Heart left ventricle (tissue), 16 donors: ENCODE measurements around the gene WSCD2. TPM values are rescaled to one million over a fixed set of nuclear protein-coding genes. Genes with fewer than 3 reads are reported as not detected.

ENCODE experiments used
- ATAC-seq, 4 donors: fragments of 200-7000 bp; cut with Tn5 transposase; one replicate each; pipeline ENCODE4 v1.9.1; 2020 to 2022; ENCODE audit warnings: moderate library complexity in 4 of 4, mild to moderate bottlenecking in 3 of 4, moderate number of reproducible peaks in 1 of 4
- DNase-seq, 5 donors: peaks; one replicate each; pipeline ENCODE4 v3.0.0-alpha.2; 2020
- H3K27ac ChIP-seq, 12 donors: fragments of 200-600 bp; sonication (generic) in 4 of 12; one replicate each; pipeline versions ENCODE4 v1.5.0 to v1.8.0; 2016 to 2022; ENCODE audit warnings: mild to moderate bottlenecking in 2 of 12
- H3K27me3 ChIP-seq, 9 donors: fragments of 200-600 bp; sonication (generic) in 2 of 9; one replicate each; pipeline versions ENCODE4 v1.5.1 to v1.8.0; 2016 to 2022; ENCODE audit warnings: mild to moderate bottlenecking in 3 of 9
- H3K36me3 ChIP-seq, 9 donors: fragments of 200-600 bp; sonication (generic) in 2 of 9; one replicate each; pipeline versions ENCODE4 v1.5.0 to v1.8.0; 2018 to 2022; ENCODE audit warnings: mild to moderate bottlenecking in 2 of 9
- H3K4me1 ChIP-seq, 12 donors: fragments of 200-600 bp; sonication (generic) in 4 of 12; one replicate each; pipeline versions ENCODE4 v1.5.0 to v1.8.0; 2016 to 2022; ENCODE audit warnings: mild to moderate bottlenecking in 3 of 12
- H3K4me3 ChIP-seq, 12 donors: fragments of 200-600 bp; sonication (generic) in 4 of 12; one replicate each; pipeline versions ENCODE4 v1.5.0 to v1.8.0; 2017 to 2022; ENCODE audit warnings: mild to moderate bottlenecking in 9 of 12, moderate library complexity in 4 of 12
- H3K9me3 ChIP-seq, 12 donors: fragments of 200-600 bp; sonication (generic) in 4 of 12; one replicate each; pipeline versions ENCODE4 v1.5.0 to v1.8.0; 2016 to 2022; ENCODE audit warnings: mild to moderate bottlenecking in 1 of 12
- CTCF ChIP-seq, 12 donors: fragments of 200-600 bp; sonication (generic) in 4 of 12; IDR thresholded peaks; one replicate each; pipeline versions ENCODE4 v1.5.0 to v1.8.0; 2018 to 2022; ENCODE audit warnings: antibody characterized with exemption in 12 of 12, mild to moderate bottlenecking in 5 of 12
- POLR2A ChIP-seq, 2 donors: fragments of 450-650 bp; IDR thresholded peaks; one replicate each; pipeline ENCODE4 v1.6.1; 2017; ENCODE audit warnings: antibody characterized with exemption in 2 of 2, mild to moderate bottlenecking in 2 of 2, moderate library complexity in 2 of 2
- WGBS, 4 donors: extraction: QIAGEN DNeasy Blood & Tissue Kit in 2 of 4; methylation state at CpG; one replicate each; pipeline versions ENCODE4 v1.1.5 to v1.1.7; 2013 to 2018; 5-methylcytosine and 5-hydroxymethylcytosine counted together
- intact Hi-C, 10 donors: fragments of 100-400 bp; cut with DNase I; formaldehyde crosslinking; loops; one replicate each; pipeline versions ENCODE4 v1.11.1 to v1.14.2; 2022
- polyA plus RNA-seq, 2 donors: library from polyadenylated mRNA; stranded (reverse); fragments of 200-250 nt; gene quantifications; one replicate each; pipeline ENCODE4 v1.2.3, GENCODE V29; 2013
- total RNA-seq, 9 donors: library from RNA; depleted of rRNA in 2 of 9; stranded (reverse); fragments of >200 nt in 2 of 9; fragmentation: NEBNext Ultra II Directional in 3 of 9; extraction: Animal tissue kit (Norgen Biotek cat#: 25700) in 3 of 9; gene quantifications; one replicate each; pipeline versions ENCODE4 v1.1.0 to v1.2.4, GENCODE V29; 2016 to 2023
- donor health status: ischemic (EF 13 %, LVEDD 7.1; RV severe dilation, severe dysfunction).
- donor health status: healthy with polysubstance abuse.
- donor health status: DM: no; HTN: yes; CAD: no.
- donor health status: DM: no; HTN: no; CAD: no.
- donor health status: ischemic (EF 25% LVEDD 6.9; RV normal size, moderate dysfunction).
- donor health status: ischemic (EF 25% LVEDD 5.7; RV mildly dilated, moderate dysfunction).
- donor health status: healthy.
- donor health status: DM: yes; HTN: yes; CAD: no.
- donor health status: ischemic (EF 35%, LVEDD 5.7; RV mildly dilated, moderate dysfunction).
- donor health status: nonischemic (EF 11% LVEDD 7.7; RV severe dilation, severe dysfunction).
- donor health status: DM: yes; HTN: yes; CAD: no.
- donor health status: PGD.
- donor health status: ischemic (EF 29% LVEDD 5.4; RV normal size, mild dysfunction).
- donor health status: nonischemic (EF 23%, LVEDD 6.1; RV moderate dilation, normal function).

Gene WSCD2
- total and polyA plus RNA-seq, 11 donors = 0.07 to 2.5 (median 0.49) TPM; not detected in 3

GRCh38 chr12:108136697-108137096, 7.6 kb downstream of the WSCD2 start:
- Histone ChIP-seq H3K4me3 (no peak overlapping the region), H3K4me1 (peaks cover 0 to 9% (median 0%) of the 10 kb centered on the region in 12 donors), H3K36me3 (no peaks in the 10 kb centered on the region), H3K9me3 (no peaks in the 10 kb centered on the region), H3K27ac (no peak overlapping the region), H3K27me3 (peaks cover 0 to 33% (median 0%) of the 10 kb centered on the region in 9 donors)
- intact Hi-C loops = no loop called here
- WGBS, 4 donors = 63 to 67% (median 66%) methylated on average over 6 of the region's 6 CpGs
- DNase-seq (no peak), ATAC-seq (no peak)
- TF ChIP-seq POLR2A (IDR thresholded peaks at IDR 0.05) = no peak
- TF ChIP-seq CTCF (IDR thresholded peaks at IDR 0.05) = no peak

- ATAC-seq (no peak), DNase-seq (no peak)
- Histone ChIP-seq H3K27ac (no peak overlapping the region), H3K4me1 (no peaks in the 10 kb centered on the region), H3K9me3 (no peaks in the 10 kb centered on the region), H3K27me3 (peaks cover 0 to 13% (median 0%) of the 10 kb centered on the region in 9 donors), H3K4me3 (no peak overlapping the region), H3K36me3 (no peaks in the 10 kb centered on the region)
- TF ChIP-seq CTCF (IDR thresholded peaks at IDR 0.05) (no peak), POLR2A (IDR thresholded peaks at IDR 0.05) (no peak)
- WGBS, 4 donors = 90 to 95% (median 94%) methylated on average over 2 of the region's 2 CpGs
- intact Hi-C loops = no loop called here
Observed at GRCh38 chr12:108139454-108139853, 10.4 kb downstream of the WSCD2 start.

- intact Hi-C loops = no loop called here
Observed at GRCh38 chr12:108140501-108140900, 11.4 kb downstream of the WSCD2 start.

GRCh38 chr12:108141600-108142130, 12.6 kb downstream of the WSCD2 start:
- H3K4me1 ChIP-seq = no peaks in the 10 kb centered on the region
- no peak overlapping the region for H3K27ac ChIP-seq
- TF ChIP-seq CTCF (IDR thresholded peaks at IDR 0.05) (no peak), POLR2A (IDR thresholded peaks at IDR 0.05) (no peak)
- 59 to 68% (median 61%) methylated on average over 4 of the region's 4 CpGs for WGBS, 4 donors
- intact Hi-C loops = no loop called here
- H3K4me3 ChIP-seq = no peak overlapping the region
- no peaks in the 10 kb centered on the region for H3K9me3 ChIP-seq
- ATAC-seq (no peak), DNase-seq (no peak)
- H3K27me3 ChIP-seq = peaks cover 0 to 7% (median 0%) of the 10 kb centered on the region in 9 donors
- no peaks in the 10 kb centered on the region for H3K36me3 ChIP-seq

More at GRCh38 chr12:108140501-108140900, 11.4 kb downstream of the WSCD2 start:
- Histone ChIP-seq H3K27ac (no peak overlapping the region), H3K9me3 (no peaks in the 10 kb centered on the region), H3K4me3 (no peak overlapping the region), H3K4me1 (no peaks in the 10 kb centered on the region), H3K27me3 (peaks cover 0 to 8% (median 0%) of the 10 kb centered on the region in 9 donors), H3K36me3 (no peaks in the 10 kb centered on the region)
- TF ChIP-seq POLR2A (IDR thresholded peaks at IDR 0.05) = no peak
- no peak for TF ChIP-seq CTCF (IDR thresholded peaks at IDR 0.05)
- ATAC-seq = no peak
- no peak for DNase-seq
- 63 to 73% (median 67%) methylated on average over 3 to 5 of the region's 5 CpGs for WGBS, 4 donors
